ENCODE measurements around the gene LDLRAD4.

GRCh38 chr18:13216711-13217465, 1.7 kb upstream of the LDLRAD4 start:
- TF ChIP-seq POLR2AphosphoS5 (IDR thresholded peaks at IDR 0.05; ENCODE audit: borderline replicate concordance, low read depth, low read length) (no peak), FOXP2 (optimal IDR thresholded peaks at IDR 0.05; ENCODE audit: control extremely low read depth, extremely low read length, insufficient read depth) (no peak)

Measured in SK-N-MC (cell line).